Measurements from ENCODE around the gene PEDS1.
"Not testable (repeated sequence)": the region's sequence is repeated elsewhere in the genome, so short reads cannot be mapped to it uniquely, and the experiment has no call there.

PEDS1 gene

GRCh38 chr20:50135157-50135556, 18.4 kb downstream of the PEDS1 start:
- DNase-seq (ENCODE audit: low spot score) = not testable (repeated sequence)

GRCh38 chr20:50133474-50134217, 19.9 kb downstream of the PEDS1 start:
- DNase-seq (ENCODE audit: low spot score) = no peak

- no peak for DNase-seq (ENCODE audit: low spot score)
Observed at GRCh38 chr20:50133041-50133440, 20.5 kb downstream of the PEDS1 start.

GRCh38 chr20:50130995-50131394, 22.5 kb downstream of the PEDS1 start:
- no peak for DNase-seq (ENCODE audit: low spot score)

- no peak for DNase-seq (ENCODE audit: low spot score)
Observed at GRCh38 chr20:50130356-50130723, 23.2 kb downstream of the PEDS1 start.

- peak; percentile 29 for DNase-seq (ENCODE audit: low spot score)
Observed at GRCh38 chr20:50129662-50130355, 23.7 kb downstream of the PEDS1 start.

- DNase-seq (ENCODE audit: low spot score) = no peak
Observed at GRCh38 chr20:50128520-50128905, 25.0 kb downstream of the PEDS1 start.

- no peak for DNase-seq (ENCODE audit: low spot score)
Observed at GRCh38 chr20:50127587-50128519, 25.7 kb downstream of the PEDS1 start.

- no peak for DNase-seq (ENCODE audit: low spot score)
Observed at GRCh38 chr20:50126662-50127061, 26.9 kb downstream of the PEDS1 start.

GRCh38 chr20:50125279-50125678, 28.2 kb downstream of the PEDS1 start:
- no peak for DNase-seq (ENCODE audit: low spot score)

GRCh38 chr20:50124496-50124895, 29.0 kb downstream of the PEDS1 start:
- no peak for DNase-seq (ENCODE audit: low spot score)

GRCh38 chr20:50123418-50123817, 30.1 kb downstream of the PEDS1 start:
- DNase-seq (ENCODE audit: low spot score) = no peak

GRCh38 chr20:50122763-50123162, 30.8 kb downstream of the PEDS1 start:
- DNase-seq (ENCODE audit: low spot score) = no peak

- peak; percentile 53 for DNase-seq (ENCODE audit: low spot score)
Observed at GRCh38 chr20:50121858-50122271, 31.7 kb downstream of the PEDS1 start.

GRCh38 chr20:50120935-50121693, 32.4 kb downstream of the PEDS1 start:
- DNase-seq (ENCODE audit: low spot score) = peak; percentile 67

- DNase-seq (ENCODE audit: low spot score) = no peak
Observed at GRCh38 chr20:50118203-50118602, 35.3 kb downstream of the PEDS1 start.

GRCh38 chr20:50116368-50116999, 37.0 kb downstream of the PEDS1 start:
- DNase-seq (ENCODE audit: low spot score) = no peak

- peak; percentile 95 for DNase-seq (ENCODE audit: low spot score)
Observed at GRCh38 chr20:50115591-50116367, 37.7 kb downstream of the PEDS1 start.

GRCh38 chr20:50115041-50115512, 38.4 kb downstream of the PEDS1 start:
- no peak for DNase-seq (ENCODE audit: low spot score)

Data from GM03348 (cell line).